Stimulated activated CD8-positive, alpha-beta memory T cell treated with anti-CD3 and anti-CD28 coated beads, Interleukin-2, amount 100 ng/mL, for 48 hours (primary cell): ENCODE results near the gene SF3B6.
"Not testable (repeated sequence)": the region's sequence is repeated elsewhere in the genome, so short reads cannot be mapped to it uniquely, and the experiment has no call there.

Experiments used
- DNase-seq, 2 donors: peaks; one replicate each; pipeline ENCODE4 v3.0.0-alpha.2; 2020; ENCODE audit warnings: low read depth in 2 of 2

SF3B6 gene

DNA sequence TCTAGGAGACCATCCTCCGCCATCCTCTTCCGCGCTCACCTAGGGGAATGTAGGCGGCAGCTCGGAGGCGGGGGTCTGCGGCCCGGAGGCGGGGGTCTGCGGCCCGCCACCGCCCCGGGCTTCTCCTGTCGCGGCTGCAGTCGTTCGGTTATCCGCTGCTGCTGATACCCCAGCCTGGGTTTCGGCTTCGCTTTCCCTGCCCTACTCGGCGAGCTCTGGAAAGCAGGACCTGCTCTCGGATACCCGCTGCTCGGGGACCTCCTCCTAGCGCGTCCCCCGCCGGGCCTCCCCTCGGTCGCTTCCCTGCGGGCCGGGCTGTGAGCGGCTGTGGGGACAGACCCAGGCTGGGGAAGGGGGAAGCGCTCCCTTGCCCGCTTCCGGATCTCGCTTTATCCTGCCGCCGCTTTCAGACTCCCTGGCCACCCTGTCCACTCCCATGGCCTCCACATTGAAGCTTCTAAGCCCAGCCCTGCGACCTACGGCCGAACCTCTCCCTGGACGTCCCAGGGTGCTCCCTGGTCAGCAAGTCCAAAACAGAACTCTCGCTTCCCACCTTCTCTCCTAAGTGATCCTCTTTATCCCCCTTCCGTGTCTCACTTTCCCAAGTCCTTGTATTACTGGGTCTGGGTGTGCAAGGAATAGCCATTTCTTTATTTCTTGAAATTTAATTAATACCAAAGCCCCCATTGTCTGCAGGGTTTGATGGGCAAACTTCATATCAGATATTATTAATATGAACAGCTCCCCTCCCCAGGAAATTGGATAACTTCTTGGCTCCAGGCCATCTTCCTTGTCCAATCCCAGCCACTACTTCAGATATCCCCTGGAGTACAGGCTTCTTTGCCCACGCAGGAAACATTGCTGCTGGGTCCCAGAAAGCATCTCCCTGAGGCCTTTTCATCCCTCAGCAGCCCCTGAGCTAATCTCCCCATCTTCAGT is 25.8 kb downstream of the SF3B6 start:
- DNase-seq = no peak

DNA sequence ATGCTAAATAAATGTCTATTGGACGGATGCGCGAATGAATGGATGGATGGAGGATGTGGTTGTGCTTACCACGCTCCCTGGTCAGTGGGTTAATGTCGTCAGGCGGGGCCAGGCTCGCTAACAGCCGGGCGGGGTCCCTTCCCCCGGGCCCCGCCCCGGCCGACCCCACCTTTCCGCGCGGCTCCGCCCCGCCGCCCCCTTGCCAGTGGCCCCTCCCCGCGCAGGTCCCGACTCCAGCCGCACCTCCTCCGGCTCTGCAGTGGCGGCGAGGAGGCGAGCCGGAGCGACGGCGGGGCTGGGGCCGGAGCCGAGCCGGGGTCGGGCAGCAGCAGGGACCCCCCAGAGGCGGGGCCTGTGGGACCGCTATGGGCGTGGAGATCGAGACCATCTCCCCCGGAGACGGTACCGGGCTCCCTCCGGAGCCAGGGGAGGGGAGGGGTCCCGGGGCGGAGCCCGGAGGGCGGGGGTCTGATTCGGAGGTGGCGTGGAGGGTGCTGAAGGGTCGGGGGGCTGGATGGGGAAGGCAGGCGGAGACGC is 26.6 kb downstream of the SF3B6 start, which contains the start of gene FKBP1B:
Gene FKBP1B (plus strand): TSS at position 257 of the 537 bp plus-strand sequence. CDS start 109 bp downstream, at position 366.
- DNase-seq = peak; percentile 57 to 62

DNA sequence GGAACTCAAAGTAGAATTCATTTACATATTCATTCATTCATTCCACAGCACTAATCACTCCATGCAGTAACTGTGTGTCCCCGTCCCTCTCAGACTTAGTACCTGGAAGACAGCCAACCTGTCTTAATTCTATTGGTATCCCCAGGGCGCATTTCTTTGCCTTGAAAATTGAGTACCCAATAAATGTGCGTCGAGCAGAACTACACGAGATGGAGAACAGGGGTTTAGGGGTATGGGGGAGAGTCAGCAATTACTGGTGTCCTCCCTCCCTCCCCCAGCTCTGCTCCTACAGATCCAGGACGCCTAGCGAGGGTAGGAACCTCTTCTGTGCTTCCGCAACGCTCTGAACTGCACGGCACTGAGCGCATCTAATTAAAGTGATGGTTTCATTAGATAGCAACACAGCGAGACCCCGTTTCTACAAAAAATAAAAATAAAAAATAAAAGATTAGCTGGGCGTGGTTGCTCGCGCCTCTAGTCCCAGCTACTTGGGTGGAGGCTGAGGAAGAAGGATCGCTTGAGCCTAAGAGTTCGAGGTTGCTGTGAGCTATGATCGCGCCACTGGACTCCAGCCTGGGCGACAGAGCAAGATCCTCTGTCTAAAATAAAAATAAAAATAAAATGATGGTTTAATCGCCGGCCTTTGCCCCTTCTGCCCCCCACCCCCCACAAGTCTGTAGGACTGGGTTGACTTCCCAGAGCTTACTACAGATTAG is 27.2 kb downstream of the SF3B6 start:
- DNase-seq = no peak

DNA sequence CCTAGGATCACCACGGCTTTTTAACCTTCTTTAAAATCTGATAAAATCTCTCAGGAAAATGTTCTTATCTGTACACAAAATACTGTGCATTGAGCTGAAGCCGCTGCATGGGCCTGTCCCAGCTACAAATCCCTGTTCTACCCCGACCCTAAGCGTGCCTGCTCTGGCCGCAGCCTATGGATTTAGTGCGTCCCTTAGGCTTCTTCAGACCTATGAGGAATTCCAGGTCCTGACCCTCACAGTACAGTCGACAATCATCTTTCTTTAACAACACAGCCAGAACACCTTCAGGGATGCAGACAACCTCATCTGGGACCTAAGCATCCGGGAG is 28.5 kb downstream of the SF3B6 start:
- no peak for DNase-seq

DNA sequence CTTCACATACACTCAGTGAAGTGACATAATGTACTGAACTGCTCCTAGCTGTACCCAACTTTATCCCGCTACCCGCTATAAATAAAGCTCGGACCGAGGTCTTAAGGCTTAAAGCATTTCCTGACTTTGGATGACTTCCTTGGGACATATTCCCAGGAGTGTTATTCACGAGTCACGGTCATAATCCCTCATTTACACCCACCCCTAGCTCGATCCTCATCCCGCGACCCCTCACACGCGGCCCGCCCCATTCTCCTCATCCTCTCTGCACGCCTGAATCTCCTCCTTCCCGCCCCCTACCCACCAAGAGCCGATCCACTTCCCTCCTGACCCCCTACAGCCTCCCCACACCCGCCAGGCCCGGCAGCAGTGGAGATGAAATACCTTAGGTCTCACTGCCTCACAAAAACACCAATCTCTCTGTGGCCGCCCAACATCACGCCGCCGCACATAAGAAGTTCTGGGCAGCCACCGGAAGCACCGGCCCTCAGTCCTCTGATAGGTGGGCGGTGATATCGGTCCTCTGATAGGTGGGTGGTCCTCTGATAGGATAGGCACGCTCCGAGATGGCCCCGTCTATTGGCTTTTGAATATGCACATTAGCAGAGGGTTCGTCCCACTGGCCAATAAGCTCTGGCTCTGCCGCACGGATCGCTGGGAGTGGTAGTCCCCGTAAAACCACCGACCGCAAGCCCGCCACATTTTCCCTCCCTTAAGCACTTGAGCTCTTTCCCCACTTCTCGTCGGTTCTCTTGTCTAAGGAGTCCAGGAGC is 29.0 kb downstream of the SF3B6 start, which contains the start of gene WDCP:
Gene WDCP (minus strand): TSS at position 462 of the 773 bp plus-strand sequence. CDS start 7,897 bp downstream, outside the sequence.
- peak; percentile 80 to 92 for DNase-seq

DNA sequence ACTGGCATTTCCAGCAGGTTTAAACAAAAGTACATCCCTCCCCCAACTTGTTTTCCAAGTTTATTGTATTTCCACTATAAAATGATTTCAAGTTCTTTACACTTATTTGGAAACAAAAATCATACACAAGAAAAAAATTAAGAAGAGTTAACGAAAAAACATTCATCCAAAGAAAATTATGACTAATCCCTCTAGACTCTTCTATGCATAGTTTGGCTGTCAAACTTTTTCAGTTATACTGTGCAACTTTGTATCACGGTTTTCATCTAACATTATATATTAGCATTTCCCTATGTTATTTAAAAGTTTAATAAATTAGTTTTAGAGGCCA is 29.6 kb downstream of the SF3B6 start:
- DNase-seq = no peak

DNA sequence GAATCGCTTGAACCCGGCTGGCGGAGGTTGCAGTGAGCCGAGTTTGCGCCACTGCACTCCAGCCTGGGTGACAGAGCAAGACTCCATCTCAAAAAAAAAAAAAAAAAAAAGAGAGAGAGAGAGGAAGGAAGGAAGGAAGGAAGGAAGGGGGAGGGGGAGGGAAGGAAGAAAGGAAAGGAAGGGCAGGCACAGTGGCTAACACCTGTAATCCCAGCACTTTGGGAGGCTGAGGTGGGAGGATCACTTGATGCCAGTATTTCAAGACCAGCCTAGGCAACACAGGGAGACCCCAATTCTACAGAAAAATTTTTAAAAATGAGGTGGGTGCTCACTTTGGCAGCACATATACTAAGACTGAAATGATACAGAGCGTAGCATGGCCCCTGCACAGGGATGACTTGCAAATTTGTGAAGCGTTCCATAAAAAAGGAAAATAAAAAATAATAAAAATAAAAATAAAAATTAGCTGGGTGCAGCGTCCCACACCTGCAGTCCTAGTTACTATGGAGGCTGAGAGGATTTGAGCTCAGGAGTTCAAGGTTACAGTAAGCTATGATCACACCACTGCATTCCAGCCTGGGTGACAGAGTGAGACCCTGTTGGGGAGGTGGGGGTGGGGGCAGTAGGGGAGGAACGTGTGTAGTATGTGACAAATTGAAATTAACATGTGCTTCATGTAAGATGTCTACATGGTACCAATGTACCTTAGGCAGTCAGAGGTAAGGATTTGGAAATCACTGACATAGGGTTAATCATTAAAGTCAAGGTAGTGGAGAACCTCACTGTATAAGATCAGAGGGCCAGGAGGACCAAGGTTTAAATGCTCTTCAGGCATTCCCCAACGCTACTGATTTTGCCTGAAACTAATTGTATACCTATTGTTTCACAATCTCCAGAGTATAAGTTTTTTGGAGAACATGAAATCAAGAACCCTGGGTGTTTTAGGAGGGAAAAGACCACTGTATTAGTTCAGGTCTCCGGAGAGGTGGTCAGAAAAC is 30.3 kb downstream of the SF3B6 start:
- no peak for DNase-seq

DNA sequence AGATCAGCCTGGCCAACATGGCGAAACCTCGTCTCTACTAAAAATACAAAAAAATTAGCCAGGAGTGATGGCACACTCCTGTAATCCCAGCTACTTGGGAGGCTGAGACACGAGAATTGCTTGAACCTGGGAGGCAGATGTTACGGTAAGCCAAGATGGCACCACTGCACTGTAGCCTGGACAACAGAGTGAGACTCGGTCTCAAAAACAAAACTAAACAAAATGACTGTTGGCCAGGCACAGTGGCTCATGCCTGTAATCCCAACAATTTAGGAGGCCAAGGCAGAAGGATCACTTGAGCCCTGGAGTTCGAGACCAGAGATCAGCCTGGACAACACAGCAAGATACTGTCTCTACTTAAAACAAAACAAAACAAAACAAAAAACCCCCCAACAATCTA is 33.0 kb downstream of the SF3B6 start:
- DNase-seq = not testable (repeated sequence)

DNA sequence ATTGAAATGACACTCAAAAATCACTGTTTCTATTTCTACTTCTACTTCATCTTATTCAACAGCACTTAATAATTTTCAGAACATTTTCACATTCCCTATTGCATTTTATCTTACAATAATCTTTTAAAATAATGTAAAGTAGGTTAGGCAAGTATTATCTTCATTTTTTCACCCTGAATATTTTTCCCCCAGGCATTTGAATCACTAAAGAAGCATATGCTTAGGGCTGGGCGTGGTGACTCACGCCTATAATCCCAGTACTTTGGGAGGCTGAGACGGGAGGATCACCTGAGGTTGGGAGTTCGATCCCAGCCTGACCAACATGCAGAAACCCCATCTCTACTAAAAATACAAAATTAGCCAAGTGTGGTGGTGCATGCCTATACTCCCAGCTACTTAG is 35.6 kb downstream of the SF3B6 start:
- no peak for DNase-seq

DNA sequence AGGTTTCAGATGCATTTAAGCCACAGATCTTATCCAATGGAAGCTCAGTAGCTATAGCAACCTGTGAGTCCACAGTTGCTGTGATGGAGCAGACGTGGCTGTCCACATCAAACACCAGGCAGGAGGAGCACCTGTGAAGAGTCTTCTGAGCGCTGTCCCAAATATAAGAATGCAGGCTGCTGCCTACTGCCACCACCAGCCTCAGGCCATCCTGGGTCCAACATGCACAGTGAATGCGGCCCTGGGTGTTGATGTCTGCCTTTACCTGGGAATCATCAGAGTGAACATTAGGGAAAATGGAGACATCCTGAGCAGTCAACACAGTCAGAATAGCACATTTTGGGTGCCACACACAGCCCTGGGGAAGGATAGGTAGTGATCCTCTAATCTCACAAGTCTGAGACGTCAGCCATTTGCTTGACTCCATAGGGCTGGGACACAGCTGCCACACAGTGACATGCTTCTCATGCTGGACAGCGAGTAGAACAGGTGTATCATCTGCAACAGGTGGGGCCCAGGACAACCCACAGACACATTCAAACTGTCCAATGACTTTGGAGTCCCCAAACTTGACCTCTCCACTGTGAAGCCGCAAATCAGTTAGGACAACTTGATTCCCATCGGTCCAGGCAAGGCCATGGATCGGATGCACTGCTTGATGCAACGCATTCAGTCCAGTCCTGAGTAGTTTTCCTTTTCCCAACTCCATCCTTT is 37.2 kb downstream of the SF3B6 start:
- DNase-seq = no peak

DNA sequence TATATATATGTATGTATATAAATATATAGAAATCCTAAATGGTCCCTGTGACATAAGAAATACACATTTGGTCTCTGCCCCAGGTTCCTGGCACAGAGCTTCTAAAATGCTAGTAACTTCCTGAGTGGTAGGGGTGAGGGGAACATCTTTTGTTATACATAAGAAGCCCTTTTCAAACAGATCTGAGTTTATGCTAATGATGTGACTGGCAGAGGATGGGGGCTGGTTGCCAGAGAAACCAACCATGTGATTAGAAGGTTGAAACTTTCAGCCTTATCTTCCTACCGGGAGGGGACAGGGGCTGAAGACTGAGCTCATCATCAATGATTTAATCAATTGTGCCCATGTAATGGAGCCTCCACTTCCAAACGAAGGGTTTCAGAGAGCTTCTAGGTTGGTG is 49.9 kb downstream of the SF3B6 start:
- DNase-seq = no peak

DNA sequence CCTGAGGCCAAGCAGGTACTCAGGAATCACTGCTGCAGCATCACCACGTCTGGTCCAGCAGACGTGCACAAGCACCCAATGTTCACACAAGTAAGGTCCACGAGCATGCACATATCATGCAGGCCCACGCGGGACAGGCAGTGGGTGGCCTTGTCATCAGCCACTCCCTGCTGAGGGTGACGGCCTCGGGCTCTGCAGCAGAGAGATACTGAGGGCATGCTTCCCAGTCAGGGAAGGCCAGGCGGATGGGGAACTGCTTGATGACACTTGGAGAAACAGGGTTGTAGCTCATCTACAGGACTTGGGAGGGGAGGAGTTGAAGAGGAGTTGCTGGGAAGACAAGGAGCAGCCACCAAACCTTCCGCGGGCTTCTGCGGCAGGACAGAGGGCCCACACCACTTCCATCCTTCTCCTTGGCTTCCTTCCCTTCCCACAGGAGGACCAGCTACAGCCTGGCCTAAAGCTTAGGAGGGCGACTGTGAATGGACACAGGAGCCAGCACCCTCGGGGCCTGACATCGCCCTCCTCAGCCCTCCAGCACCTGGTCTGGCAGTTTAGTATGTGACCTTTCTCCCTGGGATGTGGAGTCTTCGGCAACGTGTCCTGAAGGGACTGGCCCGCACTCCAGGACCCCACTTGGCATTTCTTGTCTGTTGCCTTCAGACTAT is 51.0 kb downstream of the SF3B6 start:
- no peak for DNase-seq

DNA sequence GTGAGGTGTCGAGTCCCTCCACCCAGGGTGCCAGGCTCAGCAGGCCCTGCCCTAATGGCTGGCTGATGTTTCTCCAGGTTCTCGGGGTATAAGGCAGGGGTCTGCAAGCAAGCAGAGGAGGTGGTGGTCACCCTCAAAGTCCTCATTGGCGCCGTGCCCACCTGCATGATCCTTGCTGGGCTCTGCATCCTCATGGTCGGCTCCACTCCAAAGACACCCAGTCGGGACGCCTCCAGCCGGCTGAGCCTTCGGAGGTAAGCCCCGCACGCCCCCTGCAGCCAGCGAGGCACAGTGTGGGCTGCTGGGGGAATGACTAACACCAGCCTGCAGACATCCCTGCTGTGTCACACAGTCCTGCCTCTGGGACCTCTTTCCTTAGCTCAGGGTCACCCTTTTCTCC is 52.1 kb downstream of the SF3B6 start:
- no peak for DNase-seq

DNA sequence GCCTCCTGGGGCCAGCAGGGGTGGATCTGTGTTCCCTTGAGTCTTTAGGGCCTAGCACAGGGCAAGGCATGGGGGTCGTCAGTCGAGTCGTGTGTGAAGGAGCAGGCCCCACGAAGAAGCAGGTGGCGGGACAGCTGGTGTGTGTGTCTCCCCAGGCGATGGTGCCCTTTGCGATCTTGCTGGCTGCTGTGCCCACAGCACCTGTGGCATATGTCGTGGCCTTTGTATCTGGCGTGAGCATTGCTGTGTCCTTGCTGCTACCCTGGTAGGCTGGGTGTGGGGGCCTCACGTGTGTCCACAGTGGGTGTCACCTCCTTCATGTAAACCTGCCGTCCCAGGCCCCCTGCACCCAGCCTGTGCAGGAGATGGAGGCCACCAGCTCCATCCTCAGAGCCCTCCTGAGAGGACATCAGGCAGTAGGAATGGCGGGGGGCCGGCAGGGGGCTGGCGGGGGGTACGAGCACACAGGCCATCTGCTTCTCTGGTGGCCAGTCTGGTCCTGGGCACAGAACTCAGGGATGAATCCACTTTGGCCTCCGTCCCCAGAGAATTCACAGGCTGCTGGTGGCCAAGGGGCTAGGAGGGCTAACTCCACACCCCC is 53.1 kb downstream of the SF3B6 start:
- DNase-seq = no peak

DNA sequence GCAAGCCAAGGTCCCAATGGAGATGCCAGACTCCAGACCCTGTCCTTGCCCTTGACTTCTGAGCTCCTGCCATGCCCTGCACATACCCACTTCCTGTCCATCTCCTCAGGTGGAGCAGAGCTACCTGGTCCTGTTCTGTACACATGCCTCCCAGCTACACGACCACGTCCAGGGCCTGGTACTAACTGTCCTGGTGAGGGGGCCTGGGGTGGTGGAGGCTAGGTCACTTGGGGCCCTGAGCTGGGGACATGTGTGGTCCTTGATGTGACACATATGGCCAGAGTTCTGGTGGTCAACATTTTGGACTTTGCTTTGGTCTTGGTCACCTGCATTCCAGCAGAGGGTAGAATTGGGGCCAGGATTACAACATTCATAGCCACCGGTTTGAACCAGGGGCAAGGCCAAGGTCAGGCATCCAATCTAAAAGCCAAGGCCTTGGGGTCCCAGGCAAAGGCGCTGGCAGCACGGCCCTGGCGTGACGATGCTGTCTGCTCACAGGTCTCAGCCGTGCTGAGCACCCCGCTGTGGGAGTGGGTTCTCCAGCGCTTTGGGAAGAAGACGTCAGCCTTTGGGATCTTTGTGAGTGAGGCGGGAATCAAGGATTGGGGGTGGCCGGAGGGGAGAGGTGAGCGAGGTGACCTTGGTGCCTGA is 53.7 kb downstream of the SF3B6 start:
- DNase-seq = no peak

DNA sequence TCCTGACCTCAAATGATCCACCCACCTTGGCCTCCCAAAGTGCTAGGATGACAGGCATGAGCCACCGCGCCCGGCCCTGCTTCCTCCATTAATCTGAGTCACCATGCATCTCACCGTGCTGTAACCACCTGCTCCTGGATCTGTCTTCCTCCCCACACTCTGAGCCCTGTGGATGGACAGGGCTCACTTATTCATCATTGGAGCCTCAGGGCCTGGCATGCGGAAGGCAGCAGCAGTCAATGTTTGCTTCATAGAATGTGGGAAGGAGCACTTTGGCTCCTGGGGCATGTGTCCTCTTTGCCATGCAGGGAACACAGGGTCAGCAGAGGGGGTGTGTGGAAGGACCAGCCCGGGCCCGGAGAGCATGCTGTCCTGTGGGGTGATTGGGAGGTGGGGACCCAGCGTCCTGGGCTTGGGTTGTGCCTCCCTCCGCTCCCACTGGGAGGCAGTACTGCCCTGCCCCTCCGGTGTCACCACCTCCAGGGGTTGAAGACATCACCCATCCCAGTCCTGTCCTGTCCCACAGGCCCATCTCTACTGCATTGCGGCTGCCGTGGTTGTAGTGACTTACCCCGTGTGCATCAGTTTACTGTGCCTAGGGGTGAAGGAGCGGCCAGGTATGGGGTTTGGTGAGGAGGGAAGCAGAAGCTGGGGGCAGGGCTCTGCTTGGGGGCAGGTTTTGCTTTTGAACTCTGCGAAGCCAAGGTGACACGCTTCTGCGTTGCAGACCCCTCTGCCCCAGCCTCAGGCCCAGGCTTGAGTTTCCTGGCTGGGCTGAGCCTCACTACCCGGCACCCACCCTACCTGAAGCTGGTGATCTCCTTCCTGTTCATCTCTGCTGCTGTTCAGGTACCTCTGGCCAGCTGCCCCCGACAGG is 54.8 kb downstream of the SF3B6 start:
- peak in 1 of 2 donors; percentile 11 for DNase-seq

DNA sequence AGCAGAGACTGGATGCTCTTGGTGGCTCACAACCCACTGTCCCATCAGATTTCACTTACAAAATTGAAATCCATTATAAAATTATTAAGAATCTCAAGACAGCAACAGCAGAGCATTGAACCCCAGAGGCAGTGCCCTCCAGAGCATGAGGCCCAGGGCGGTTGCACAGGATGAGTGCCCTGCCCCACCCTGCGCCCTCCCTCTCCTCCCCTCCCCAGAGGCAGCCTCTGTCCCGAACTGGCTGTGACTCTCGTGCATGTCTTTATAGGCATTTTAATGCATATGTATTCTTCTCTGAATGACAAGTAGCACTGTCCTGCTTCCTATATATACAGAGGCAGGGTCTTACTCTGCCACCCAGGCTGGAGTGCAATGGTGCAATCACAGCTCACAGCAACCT is 55.9 kb downstream of the SF3B6 start:
- no peak for DNase-seq

DNA sequence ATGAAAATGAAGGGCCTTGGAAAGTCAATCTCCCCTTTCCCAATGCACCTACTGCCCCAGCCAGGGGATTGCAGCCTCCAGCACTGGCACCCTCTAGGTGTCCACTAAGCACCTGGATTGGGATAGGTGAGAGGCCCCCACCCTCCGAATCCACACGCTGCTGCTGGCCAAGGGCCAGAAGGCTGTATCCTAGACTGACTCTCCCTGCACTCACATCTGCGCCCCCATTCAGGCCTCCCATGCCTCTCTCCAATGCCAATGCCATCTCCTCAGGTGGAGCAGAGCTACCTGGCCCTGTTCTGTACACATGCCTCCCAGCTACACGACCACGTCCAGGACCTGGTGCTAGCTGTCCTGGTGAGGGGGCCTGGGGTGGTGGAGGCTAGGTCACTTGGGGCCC is 56.4 kb downstream of the SF3B6 start:
- DNase-seq = no peak
